Upper lobe of left lung (tissue), 6 donors: ENCODE data around the gene LBR. TPM values are rescaled to one million over a fixed set of nuclear protein-coding genes. Genes with fewer than 3 reads are reported as not detected.
A peak's percentile ranks its signal among the peaks of the same experiment; 100 is the strongest.

ENCODE experiments used
- ATAC-seq, 2 donors: fragments of 200-7000 bp; cut with Tn5 transposase; one replicate each; pipeline ENCODE4 v1.9.1; 2022; ENCODE audit warnings: mild to moderate bottlenecking in 2 of 2, moderate library complexity in 2 of 2; ENCODE audit not compliant: low FRiP score in 2 of 2
- DNase-seq, 2 donors: peaks; one replicate each; pipeline ENCODE4 v3.0.0-alpha.2; 2019 to 2020
- H3K27ac ChIP-seq, 4 donors: fragments of 200-600 bp; sonication (generic); one replicate each; pipeline ENCODE4 v1.5.1; 2016 to 2019
- H3K27me3 ChIP-seq, 4 donors: fragments of 200-600 bp; sonication (generic); one replicate each; pipeline ENCODE4 v1.5.1; 2017 to 2019
- H3K36me3 ChIP-seq, 4 donors: fragments of 200-600 bp; sonication (generic); one replicate each; pipeline ENCODE4 v1.5.1; 2016 to 2019
- H3K4me1 ChIP-seq, 4 donors: fragments of 200-600 bp; sonication (generic); one replicate each; pipeline ENCODE4 v1.5.1; 2018 to 2019
- H3K4me3 ChIP-seq, 4 donors: fragments of 200-600 bp; sonication (generic); one replicate each; pipeline ENCODE4 v1.5.1; 2017 to 2019; ENCODE audit warnings: mild to moderate bottlenecking in 2 of 4, moderate library complexity in 1 of 4
- H3K9me3 ChIP-seq, 4 donors: fragments of 200-600 bp; sonication (generic); one replicate each; pipeline ENCODE4 v1.5.1; 2018 to 2019
- CTCF ChIP-seq, 6 experiments: fragments of 450-650 bp in 4 of 6; fragments of 200-600 bp in 2 of 6; sonication (generic) in 2 of 6; IDR thresholded peaks; one replicate each; pipeline ENCODE4 v1.5.1; 2016 to 2019; ENCODE audit warnings: antibody characterized with exemption in 6 of 6
- EP300 ChIP-seq, 4 donors: sonication (generic); formaldehyde crosslinking; IDR thresholded peaks; one replicate each; pipeline ENCODE4 v1.5.1; 2017; ENCODE audit warnings: antibody characterized with exemption in 4 of 4, control low read depth in 2 of 4
- POLR2A ChIP-seq, 4 donors: fragments of 450-650 bp; IDR thresholded peaks; one replicate each; pipeline ENCODE4 v1.5.1; 2016 to 2017; ENCODE audit warnings: antibody characterized with exemption in 4 of 4, mild to moderate bottlenecking in 2 of 4
- POLR2AphosphoS5 ChIP-seq, 2 donors: sonication (generic); formaldehyde crosslinking; IDR thresholded peaks; one replicate each; pipeline ENCODE4 v1.5.1; 2017; ENCODE audit warnings: antibody characterized with exemption in 2 of 2
- WGBS, 2 donors: methylation state at CpG; one replicate each; pipeline ENCODE4 v1.1.5; 2017 to 2018; 5-methylcytosine and 5-hydroxymethylcytosine counted together
- total RNA-seq, 6 donors: library from RNA; depleted of rRNA in 4 of 6; stranded (reverse); fragments of >200 nt in 4 of 6; gene quantifications; one replicate each; pipeline versions ENCODE4 v1.1.0 to v1.2.1, GENCODE V29; 2016 to 2021
- donor health status: DM: no; HTN: no; CAD: no; lungs with moderate emphysema.
- donor health status: DM: no; HTN: yes; CAD: no; lungs with severe emphysema.

Gene LBR
- 10 to 100 TPM; 32.8 to 50.3 (median 40.1) TPM for total RNA-seq

GRCh38 chr1:225427235-225428067 lies at the start of gene LBR:
Gene LBR, minus strand, starts transcription at chr1:225428038. Its CDS starts 3,963 bp downstream, at chr1:225424075.
- H3K4me1 ChIP-seq: peaks cover 22 to 52% (median 40%) of the 10 kb centered on the region in 4 donors
- WGBS, 2 donors: 0 to 1% methylated on average over 13 to 22 of the region's 94 CpGs

GRCh38 chr1:225477296-225477911 lies 49.6 kb upstream of the LBR start:
- WGBS, 2 donors: 96% methylated on average over 6 of the region's 6 CpGs
- no peak for TF ChIP-seq EP300 (IDR thresholded peaks at IDR 0.05)
- no peak for TF ChIP-seq POLR2AphosphoS5 (IDR thresholded peaks at IDR 0.05)
- DNase-seq (peak in 1 of 2 donors; percentile 1), ATAC-seq (no peak)
- Histone ChIP-seq H3K4me1 (peaks cover 4 to 5% (median 4%) of the 10 kb centered on the region in 4 donors), H3K9me3 (no peaks in the 10 kb centered on the region), H3K36me3 (no peaks in the 10 kb centered on the region), H3K27ac (no peak overlapping the region), H3K4me3 (no peak overlapping the region), H3K27me3 (no peaks in the 10 kb centered on the region)

More at GRCh38 chr1:225427235-225428067, at the start of gene LBR:
- Histone ChIP-seq H3K27me3 (no peaks in the 10 kb centered on the region), H3K9me3 (no peaks in the 10 kb centered on the region), H3K4me3 (peak within 1 kb of the TSS; percentile 72 to 98 (median 92)), H3K36me3 (no peaks in the 10 kb centered on the region), H3K27ac (peak within 1 kb of the TSS; percentile 85 to 98 (median 92))
- TF ChIP-seq EP300 (IDR thresholded peaks at IDR 0.05) (no peak), CTCF (IDR thresholded peaks at IDR 0.05) (peak in 1 of 6 experiments; percentile 31), POLR2AphosphoS5 (IDR thresholded peaks at IDR 0.05) (no peak), POLR2A (IDR thresholded peaks at IDR 0.05) (peak in 3 of 4 donors; percentile 67 to 90 (median 84))
- DNase-seq (peak in 1 of 2 donors; percentile 92), ATAC-seq (peak; percentile 38 to 69)

- TF ChIP-seq POLR2AphosphoS5 (IDR thresholded peaks at IDR 0.05) (no peak), CTCF (IDR thresholded peaks at IDR 0.05) (no peak), POLR2A (IDR thresholded peaks at IDR 0.05) (no peak), EP300 (IDR thresholded peaks at IDR 0.05) (no peak)
- Histone ChIP-seq H3K4me1 (peaks cover 4 to 5% (median 4%) of the 10 kb centered on the region in 4 donors), H3K27ac (no peak overlapping the region), H3K36me3 (no peaks in the 10 kb centered on the region), H3K27me3 (no peaks in the 10 kb centered on the region), H3K9me3 (no peaks in the 10 kb centered on the region), H3K4me3 (no peak overlapping the region)
- DNase-seq: peak in 1 of 2 donors; percentile 4
- no peak for ATAC-seq
- WGBS, 2 donors: 75 to 82% methylated on average over 5 of the region's 5 CpGs
These were observed 48.7 kb upstream of the LBR start for GRCh38 chr1:225476538-225476988.

GRCh38 chr1:225476100-225476511 lies 48.3 kb upstream of the LBR start:
- no peak overlapping the region for H3K4me3 ChIP-seq
- H3K9me3 ChIP-seq: no peaks in the 10 kb centered on the region
- H3K4me1 ChIP-seq: peaks cover 4 to 5% (median 4%) of the 10 kb centered on the region in 4 donors
- H3K27me3 ChIP-seq: no peaks in the 10 kb centered on the region
- TF ChIP-seq POLR2A (IDR thresholded peaks at IDR 0.05) (no peak), POLR2AphosphoS5 (IDR thresholded peaks at IDR 0.05) (no peak), CTCF (IDR thresholded peaks at IDR 0.05) (no peak), EP300 (IDR thresholded peaks at IDR 0.05) (no peak)
- 82 to 89% methylated on average over 4 to 7 of the region's 7 CpGs for WGBS, 2 donors
- ATAC-seq: no peak
- no peaks in the 10 kb centered on the region for H3K36me3 ChIP-seq
- DNase-seq: peak in 1 of 2 donors; percentile 2
- no peak overlapping the region for H3K27ac ChIP-seq
